Naive thymus-derived CD8-positive, alpha-beta T cell (primary cell): Measurements from ENCODE around the gene MOCS3. TPM values are rescaled to one million over a fixed set of nuclear protein-coding genes. Genes with fewer than 3 reads are reported as not detected.
A peak's percentile ranks its signal among the peaks of the same experiment; 100 is the strongest.
"Not testable (repeated sequence)": the region's sequence is repeated elsewhere in the genome, so short reads cannot be mapped to it uniquely, and the experiment has no call there.

Experiments used
- ATAC-seq, 2 donors: fragments of 150-1000 bp; cut with Tn5 transposase in 1 of 2; sonication (Bioruptor Pico), chemical (Tn5 transposase) in 1 of 2; 1 replicate in 1 of 2; 2 replicates in 1 of 2; pipeline ENCODE4 v1.10.0; 2021; ENCODE audit warnings: mild to moderate bottlenecking in 2 of 2, moderate library complexity in 2 of 2
- POLR2A ChIA-PET: fragments of 350-600 bp; sonication (Branson Sonifier 250); formaldehyde crosslinking; loops from one replicate; lab custom pipeline; 2021; ENCODE audit warnings: antibody characterized with exemption; lab: Charles Lee
- DNase-seq, 10 donors: peaks; one replicate each; pipeline versions ENCODE4 v3.0.0 to v3.0.0-alpha.2; 2020 to 2022
- H3K27ac Mint-ChIP-seq, 10 donors: one replicate each; pipeline ENCODE4 v1.8.0; 2020 to 2022; ENCODE audit warnings: mild to moderate bottlenecking in 10 of 10, mixed read lengths in 10 of 10, moderate library complexity in 4 of 10, inconsistent platforms in 1 of 10
- H3K27me3 Mint-ChIP-seq, 5 donors: one replicate each; pipeline ENCODE4 v1.8.0; 2021 to 2022; ENCODE audit warnings: mixed read lengths in 5 of 5
- H3K36me3 Mint-ChIP-seq, 3 donors: one replicate each; pipeline ENCODE4 v1.8.0; 2020 to 2022; ENCODE audit warnings: mixed read lengths in 3 of 3, mild to moderate bottlenecking in 2 of 3, inconsistent platforms in 1 of 3
- H3K4me1 Mint-ChIP-seq, 4 donors: one replicate each; pipeline ENCODE4 v1.8.0; 2021 to 2022; ENCODE audit warnings: mixed read lengths in 4 of 4
- H3K4me3 Mint-ChIP-seq, 10 donors: one replicate each; pipeline ENCODE4 v1.8.0; 2020 to 2022; ENCODE audit warnings: mild to moderate bottlenecking in 10 of 10, mixed read lengths in 10 of 10, moderate library complexity in 6 of 10, inconsistent platforms in 1 of 10
- H3K9me3 Mint-ChIP-seq, 9 donors: one replicate each; pipeline ENCODE4 v1.8.0; 2020 to 2022; ENCODE audit warnings: mixed read lengths in 9 of 9, mild to moderate bottlenecking in 3 of 9, inconsistent platforms in 1 of 9, moderate library complexity in 1 of 9
- polyA plus RNA-seq, 3 donors: library from polyadenylated mRNA; unstranded; fragments of 300-500 nt; fragmentation: Illumina TruSeq; gene quantifications; one replicate each; pipeline ENCODE4 v1.2.3, GENCODE V29; 2021
- total RNA-seq, 8 experiments: library from RNA in 2 of 8; stranded (reverse) in 2 of 8; gene quantifications; one replicate each; pipeline ENCODE4 v1.2.3 and lab custom pipeline; 2021 to 2026

MOCS3 gene
- total and polyA plus RNA-seq, 5 experiments from 2014 or later, result 3.5 to 8.8 (median 4.8) TPM

GRCh38 chr20:50969435-50969834 lies 10.8 kb downstream of the MOCS3 start:
- no peaks in the 10 kb centered on the region for H3K36me3 Mint-ChIP-seq
- peaks cover 0 to 6% (median 1%) of the 10 kb centered on the region in 4 donors for H3K4me1 Mint-ChIP-seq
- POLR2A ChIA-PET, result no interaction called here
- no peak overlapping the region for H3K4me3 Mint-ChIP-seq
- peaks cover 0 to 3% (median 0%) of the 10 kb centered on the region in 5 donors for H3K27me3 Mint-ChIP-seq
- DNase-seq, result no peak
- no peaks in the 10 kb centered on the region for H3K9me3 Mint-ChIP-seq
- ATAC-seq, result no peak
- H3K27ac Mint-ChIP-seq, result no peak overlapping the region

GRCh38 chr20:50969912-50970311 lies 11.3 kb downstream of the MOCS3 start:
- peaks cover 0 to 6% (median 2%) of the 10 kb centered on the region in 5 donors for H3K27me3 Mint-ChIP-seq
- H3K9me3 Mint-ChIP-seq, result no peaks in the 10 kb centered on the region
- DNase-seq (no peak), ATAC-seq (no peak)
- H3K4me3 Mint-ChIP-seq, result no peak overlapping the region
- no peaks in the 10 kb centered on the region for H3K36me3 Mint-ChIP-seq
- peaks cover 0 to 1% (median under 1%) of the 10 kb centered on the region in 4 donors for H3K4me1 Mint-ChIP-seq
- H3K27ac Mint-ChIP-seq, result no peak overlapping the region
- POLR2A ChIA-PET, result no interaction called here

- Mint-ChIP-seq H3K27ac (peak overlapping the region in 1 of 10 donors; percentile 33), H3K4me3 (no peak overlapping the region), H3K36me3 (no peaks in the 10 kb centered on the region), H3K9me3 (no peaks in the 10 kb centered on the region), H3K4me1 (peaks cover 0 to 5% (median 3%) of the 10 kb centered on the region in 4 donors), H3K27me3 (peaks cover 9 to 27% (median 22%) of the 10 kb centered on the region in 5 donors)
- POLR2A ChIA-PET, result no interaction called here
- DNase-seq, result no peak
- ATAC-seq, result no peak
These were observed 17.2 kb downstream of the MOCS3 start for GRCh38 chr20:50975701-50976330.

- H3K4me1 Mint-ChIP-seq, result peaks cover 2 to 9% (median 7%) of the 10 kb centered on the region in 4 donors
- ATAC-seq, result no peak
- no peaks in the 10 kb centered on the region for H3K9me3 Mint-ChIP-seq
- no peak for DNase-seq
- H3K27me3 Mint-ChIP-seq, result peaks cover 11 to 36% (median 25%) of the 10 kb centered on the region in 5 donors
- no peak overlapping the region for H3K27ac Mint-ChIP-seq
- H3K4me3 Mint-ChIP-seq, result no peak overlapping the region
- POLR2A ChIA-PET, result interaction anchor here (0.6 kb wide), 1 partner anchor 10 kb away, joined by 10 read pairs; no protein-coding TSS in a partner anchor
- no peaks in the 10 kb centered on the region for H3K36me3 Mint-ChIP-seq
These were observed 18.7 kb downstream of the MOCS3 start for GRCh38 chr20:50977066-50978021.

- DNase-seq, H3K4me1 Mint-ChIP-seq, H3K36me3 Mint-ChIP-seq, H3K4me3 Mint-ChIP-seq, H3K9me3 Mint-ChIP-seq, POLR2A ChIA-PET, ATAC-seq: not testable (repeated sequence)
- peaks cover 14 to 45% (median 30%) of the 10 kb centered on the region in 5 donors for H3K27me3 Mint-ChIP-seq
- peak overlapping the region in 1 of 10 donors; percentile 34 for H3K27ac Mint-ChIP-seq
These were observed 19.9 kb downstream of the MOCS3 start for GRCh38 chr20:50978533-50978932.

GRCh38 chr20:50980071-50980681 lies 21.6 kb downstream of the MOCS3 start:
- POLR2A ChIA-PET, result no interaction called here
- peaks cover 2 to 9% (median 7%) of the 10 kb centered on the region in 4 donors for H3K4me1 Mint-ChIP-seq
- H3K27me3 Mint-ChIP-seq, result peaks cover 12 to 53% (median 30%) of the 10 kb centered on the region in 5 donors
- ATAC-seq (no peak), DNase-seq (no peak)
- H3K36me3 Mint-ChIP-seq, result no peaks in the 10 kb centered on the region
- no peak overlapping the region for H3K4me3 Mint-ChIP-seq
- no peaks in the 10 kb centered on the region for H3K9me3 Mint-ChIP-seq
- peak overlapping the region in 2 of 10 donors; percentile 37 to 84 for H3K27ac Mint-ChIP-seq

GRCh38 chr20:50980851-50981713 lies 22.5 kb downstream of the MOCS3 start:
- H3K27me3 Mint-ChIP-seq, result peaks cover 12 to 49% (median 30%) of the 10 kb centered on the region in 5 donors
- DNase-seq, result peak; percentile 39 to 81 (median 59)
- ATAC-seq, result peak; percentile 62 to 75
- POLR2A ChIA-PET, result interaction anchor here (0.6 kb wide), 1 partner anchor 186 kb away, joined by 3 read pairs; the partner anchor contains the start of gene BCAS4
- no peaks in the 10 kb centered on the region for H3K36me3 Mint-ChIP-seq
- H3K9me3 Mint-ChIP-seq, result no peaks in the 10 kb centered on the region
- peaks cover 2 to 9% (median 7%) of the 10 kb centered on the region in 4 donors for H3K4me1 Mint-ChIP-seq
- H3K4me3 Mint-ChIP-seq, result peak overlapping the region in 3 of 10 donors; percentile 18 to 67 (median 32)
- H3K27ac Mint-ChIP-seq, result peak overlapping the region in 1 of 10 donors; percentile 84

GRCh38 chr20:50981714-50982048 lies 23.1 kb downstream of the MOCS3 start:
- ATAC-seq (no peak), DNase-seq (no peak)
- no peaks in the 10 kb centered on the region for H3K9me3 Mint-ChIP-seq
- no peak overlapping the region for H3K4me3 Mint-ChIP-seq
- peaks cover 2 to 9% (median 7%) of the 10 kb centered on the region in 4 donors for H3K4me1 Mint-ChIP-seq
- H3K27me3 Mint-ChIP-seq, result peaks cover 13 to 52% (median 31%) of the 10 kb centered on the region in 5 donors
- POLR2A ChIA-PET, result interaction anchor here (0.6 kb wide), 1 partner anchor 187 kb away, joined by 3 read pairs; the partner anchor contains the start of gene BCAS4
- H3K27ac Mint-ChIP-seq, result no peak overlapping the region
- H3K36me3 Mint-ChIP-seq, result no peaks in the 10 kb centered on the region

- POLR2A ChIA-PET, result no interaction called here
- H3K27me3 Mint-ChIP-seq, result peaks cover 17 to 57% (median 35%) of the 10 kb centered on the region in 5 donors
- peaks cover 2 to 9% (median 7%) of the 10 kb centered on the region in 4 donors for H3K4me1 Mint-ChIP-seq
- no peak overlapping the region for H3K27ac Mint-ChIP-seq
- H3K36me3 Mint-ChIP-seq, result no peaks in the 10 kb centered on the region
- ATAC-seq (no peak), DNase-seq (no peak)
- H3K4me3 Mint-ChIP-seq, result no peak overlapping the region
- no peaks in the 10 kb centered on the region for H3K9me3 Mint-ChIP-seq
These were observed 23.7 kb downstream of the MOCS3 start for GRCh38 chr20:50982363-50982762.

- H3K4me1 Mint-ChIP-seq, result peaks cover 2 to 12% (median 7%) of the 10 kb centered on the region in 4 donors
- H3K36me3 Mint-ChIP-seq, result no peaks in the 10 kb centered on the region
- no peak overlapping the region for H3K4me3 Mint-ChIP-seq
- no peak overlapping the region for H3K27ac Mint-ChIP-seq
- H3K27me3 Mint-ChIP-seq, result peaks cover 19 to 59% (median 33%) of the 10 kb centered on the region in 5 donors
- no peaks in the 10 kb centered on the region for H3K9me3 Mint-ChIP-seq
- ATAC-seq (no peak), DNase-seq (no peak)
- POLR2A ChIA-PET, result no interaction called here
These were observed 24.7 kb downstream of the MOCS3 start for GRCh38 chr20:50983321-50983720.

- DNase-seq (peak; percentile 28 to 81 (median 66)), ATAC-seq (peak; percentile 81 to 95)
- POLR2A ChIA-PET, result interaction anchor here (0.7 to 1.0 kb wide), 4 partner anchors 192 to 655 kb away, joined by 3 to 4 read pairs (median 3); partner anchors contain the start of gene BCAS4
- H3K4me1 Mint-ChIP-seq, result peaks cover 0 to 4% (median 0%) of the 10 kb centered on the region in 4 donors
- no peaks in the 10 kb centered on the region for H3K9me3 Mint-ChIP-seq
- H3K27me3 Mint-ChIP-seq, result peaks cover 6 to 37% (median 15%) of the 10 kb centered on the region in 5 donors
- no peaks in the 10 kb centered on the region for H3K36me3 Mint-ChIP-seq
- H3K4me3 Mint-ChIP-seq, result no peak overlapping the region
- H3K27ac Mint-ChIP-seq, result no peak overlapping the region
These were observed 29.0 kb downstream of the MOCS3 start for GRCh38 chr20:50987493-50988210.
